Ecto neural progenitor cell (in vitro differentiated cells): ENCODE results near the gene RGSL1.

ENCODE experiments used
- DNase-seq: peaks from one replicate; pipeline ENCODE4 v3.0.0-alpha.2; 2018; ENCODE audit warnings: low spot score

The RGSL1 gene

GRCh38 chr1:182549346-182549745, 99.4 kb downstream of the RGSL1 start:
- no peak for DNase-seq

- DNase-seq, result no peak
These were observed 99.9 kb downstream of the RGSL1 start for GRCh38 chr1:182549811-182550210.

- DNase-seq, result no peak
These were observed 102.6 kb downstream of the RGSL1 start for GRCh38 chr1:182552527-182552926.

GRCh38 chr1:182555493-182555892, 105.5 kb downstream of the RGSL1 start:
- no peak for DNase-seq

GRCh38 chr1:182556279-182556678, 106.3 kb downstream of the RGSL1 start:
- DNase-seq, result no peak

- DNase-seq, result no peak
These were observed 110.5 kb downstream of the RGSL1 start for GRCh38 chr1:182560392-182560984.

- no peak for DNase-seq
These were observed 111.5 kb downstream of the RGSL1 start for GRCh38 chr1:182561456-182561855.

GRCh38 chr1:182563095-182563494, 113.1 kb downstream of the RGSL1 start:
- DNase-seq, result no peak

- no peak for DNase-seq
These were observed 114.6 kb downstream of the RGSL1 start for GRCh38 chr1:182564406-182565004.

GRCh38 chr1:182565537-182565936, 115.6 kb downstream of the RGSL1 start:
- DNase-seq, result no peak

- DNase-seq, result no peak
These were observed 117.7 kb downstream of the RGSL1 start for GRCh38 chr1:182567629-182568028.

GRCh38 chr1:182568647-182569284, 118.8 kb downstream of the RGSL1 start:
- DNase-seq, result no peak

- DNase-seq, result no peak
These were observed 120.1 kb downstream of the RGSL1 start for GRCh38 chr1:182569939-182570610.

GRCh38 chr1:182570611-182570970, 120.6 kb downstream of the RGSL1 start:
- no peak for DNase-seq

GRCh38 chr1:182574156-182574555, 124.2 kb downstream of the RGSL1 start:
- no peak for DNase-seq

- DNase-seq, result no peak
These were observed 125.7 kb downstream of the RGSL1 start for GRCh38 chr1:182575540-182576149.

- no peak for DNase-seq
These were observed 130.8 kb downstream of the RGSL1 start for GRCh38 chr1:182580736-182581135.

- no peak for DNase-seq
These were observed 134.8 kb downstream of the RGSL1 start for GRCh38 chr1:182584746-182585145.

- DNase-seq, result peak; percentile 18
These were observed 136.4 kb downstream of the RGSL1 start for GRCh38 chr1:182586380-182586779.

- no peak for DNase-seq
These were observed 137.1 kb downstream of the RGSL1 start for GRCh38 chr1:182587093-182587492.

- no peak for DNase-seq
These were observed 137.9 kb downstream of the RGSL1 start for GRCh38 chr1:182587666-182588499.
